Lower lobe of right lung (tissue), 2 donors: ENCODE measurements around the gene FAM227A. TPM values are rescaled to one million over a fixed set of nuclear protein-coding genes. Genes with fewer than 3 reads are reported as not detected.

Experiments used
- ATAC-seq, 2 donors: fragments of 200-7000 bp; cut with Tn5 transposase; one replicate each; pipeline ENCODE4 v1.9.1; 2020 to 2022; ENCODE audit warnings: mild to moderate bottlenecking in 2 of 2, moderate library complexity in 2 of 2
- DNase-seq: peaks from one replicate; pipeline ENCODE4 v3.0.0-alpha.2; 2020
- H3K27ac ChIP-seq: fragments of 200-600 bp; one replicate; pipeline ENCODE4 v1.8.0; 2022
- H3K27me3 ChIP-seq: fragments of 200-600 bp; one replicate; pipeline ENCODE4 v1.8.0; 2022; ENCODE audit warnings: low read depth
- H3K36me3 ChIP-seq: fragments of 200-600 bp; one replicate; pipeline ENCODE4 v1.8.0; 2022; ENCODE audit warnings: mild to moderate bottlenecking
- H3K4me1 ChIP-seq: fragments of 200-600 bp; one replicate; pipeline ENCODE4 v1.8.0; 2022
- H3K4me3 ChIP-seq: fragments of 200-600 bp; one replicate; pipeline ENCODE4 v1.8.0; 2022; ENCODE audit warnings: mild to moderate bottlenecking
- H3K9me3 ChIP-seq: fragments of 200-600 bp; one replicate; pipeline ENCODE4 v1.8.0; 2022
- CTCF ChIP-seq: fragments of 200-600 bp; IDR thresholded peaks from one replicate; pipeline ENCODE4 v1.8.0; 2022; ENCODE audit warnings: antibody characterized with exemption, mild to moderate bottlenecking
- intact Hi-C: fragments of 100-400 bp; cut with DNase I; formaldehyde crosslinking; loops from one replicate; pipeline ENCODE4 v1.11.0; 2022
- total RNA-seq: library from RNA; stranded (reverse); fragmentation: NEBNext Ultra II Directional; extraction: Animal tissue kit (Norgen Biotek cat#: 25700); gene quantifications from one replicate; pipeline ENCODE4 v1.2.1, GENCODE V29; 2021
- donor health status: DM: no; HTN: yes; CAD: no; lungs with severe emphysema.

Gene FAM227A
- total RNA-seq, 1 donor from 2014 or later = 3.4 TPM

DNA sequence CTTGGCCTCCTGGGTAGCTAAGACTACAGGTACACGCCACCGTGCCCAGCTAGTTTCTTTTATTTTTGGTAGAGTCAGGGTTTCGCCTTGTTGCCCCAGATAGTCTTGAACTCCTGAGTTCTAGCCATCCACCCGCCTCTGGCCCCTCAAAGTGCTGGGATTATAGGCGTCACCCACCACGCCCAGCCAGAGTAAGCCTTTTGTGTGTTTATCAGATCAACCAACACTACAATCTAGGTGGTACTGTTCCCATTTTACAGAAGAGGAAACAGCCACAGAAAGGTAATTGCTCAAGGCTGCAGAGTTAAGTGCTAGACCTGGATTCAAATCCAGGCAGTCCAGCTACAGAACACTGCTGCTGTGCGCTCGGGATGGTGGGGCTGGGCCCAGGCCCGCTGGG is 28.7 kb upstream of the FAM227A start:
- Histone ChIP-seq H3K4me1 (peaks cover 19% of the 10 kb centered on the region), H3K36me3 (peaks cover 67% of the 10 kb centered on the region), H3K27me3 (no peaks in the 10 kb centered on the region), H3K9me3 (no peaks in the 10 kb centered on the region), H3K27ac (no peak overlapping the region), H3K4me3 (no peak overlapping the region)
- no peak for TF ChIP-seq CTCF
- ATAC-seq (no peak), DNase-seq (no peak)
- intact Hi-C loops = no loop called here

GRCh38 chr22:38681582-38682335 is 25.6 kb upstream of the FAM227A start, which contains the start of gene TOMM22:
Gene TOMM22, plus strand, starts transcription at chr22:38681957. Its CDS starts 22 bp downstream, at chr22:38681979.
- ATAC-seq (peak; percentile 99), DNase-seq (peak; percentile 95)
- H3K36me3 ChIP-seq = peaks cover 36% of the 10 kb centered on the region
- intact Hi-C loops = no loop called here
- H3K9me3 ChIP-seq = no peaks in the 10 kb centered on the region
- peak within 1 kb of the TSS; percentile 88 for H3K4me3 ChIP-seq
- TF ChIP-seq CTCF = peak; percentile 78
- H3K27me3 ChIP-seq = no peaks in the 10 kb centered on the region
- H3K27ac ChIP-seq = peak within 1 kb of the TSS; percentile 80
- H3K4me1 ChIP-seq = peaks cover 19% of the 10 kb centered on the region

DNA sequence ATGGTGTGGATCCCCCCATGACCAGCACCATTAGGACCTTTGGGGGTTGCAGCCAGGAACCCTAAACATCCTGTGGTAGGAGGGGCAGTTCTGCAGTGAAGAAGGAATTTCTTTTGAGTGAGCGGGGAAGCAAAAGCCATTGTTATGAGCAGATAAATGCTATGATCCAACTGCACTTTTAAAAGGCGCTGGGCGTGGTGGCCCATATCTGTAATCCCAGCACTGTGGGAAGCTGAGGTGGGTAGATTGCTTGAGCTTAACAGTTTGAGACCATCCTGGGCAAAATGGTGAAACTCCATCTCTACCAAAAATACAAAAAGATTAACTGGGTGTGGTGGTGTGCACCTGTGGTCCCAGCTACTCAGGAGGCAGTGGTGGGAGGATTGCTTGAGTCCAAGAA is 19.6 kb upstream of the FAM227A start:
- DNase-seq (no peak), ATAC-seq (no peak)
- intact Hi-C loops = no loop called here
- no peak overlapping the region for H3K4me3 ChIP-seq
- peaks cover 34% of the 10 kb centered on the region for H3K36me3 ChIP-seq
- no peak for TF ChIP-seq CTCF
- H3K9me3 ChIP-seq = no peaks in the 10 kb centered on the region
- H3K4me1 ChIP-seq = no peaks in the 10 kb centered on the region
- H3K27me3 ChIP-seq = no peaks in the 10 kb centered on the region
- no peak overlapping the region for H3K27ac ChIP-seq

- H3K27ac ChIP-seq = no peak overlapping the region
- no peaks in the 10 kb centered on the region for H3K9me3 ChIP-seq
- H3K4me1 ChIP-seq = no peaks in the 10 kb centered on the region
- no peak overlapping the region for H3K4me3 ChIP-seq
- no peak for ATAC-seq
- no peak for DNase-seq
- intact Hi-C loops = no loop called here
- H3K27me3 ChIP-seq = no peaks in the 10 kb centered on the region
- H3K36me3 ChIP-seq = peaks cover 36% of the 10 kb centered on the region
- no peak for TF ChIP-seq CTCF
Observed at GRCh38 chr22:38674888-38675287, 18.7 kb upstream of the FAM227A start.

DNA sequence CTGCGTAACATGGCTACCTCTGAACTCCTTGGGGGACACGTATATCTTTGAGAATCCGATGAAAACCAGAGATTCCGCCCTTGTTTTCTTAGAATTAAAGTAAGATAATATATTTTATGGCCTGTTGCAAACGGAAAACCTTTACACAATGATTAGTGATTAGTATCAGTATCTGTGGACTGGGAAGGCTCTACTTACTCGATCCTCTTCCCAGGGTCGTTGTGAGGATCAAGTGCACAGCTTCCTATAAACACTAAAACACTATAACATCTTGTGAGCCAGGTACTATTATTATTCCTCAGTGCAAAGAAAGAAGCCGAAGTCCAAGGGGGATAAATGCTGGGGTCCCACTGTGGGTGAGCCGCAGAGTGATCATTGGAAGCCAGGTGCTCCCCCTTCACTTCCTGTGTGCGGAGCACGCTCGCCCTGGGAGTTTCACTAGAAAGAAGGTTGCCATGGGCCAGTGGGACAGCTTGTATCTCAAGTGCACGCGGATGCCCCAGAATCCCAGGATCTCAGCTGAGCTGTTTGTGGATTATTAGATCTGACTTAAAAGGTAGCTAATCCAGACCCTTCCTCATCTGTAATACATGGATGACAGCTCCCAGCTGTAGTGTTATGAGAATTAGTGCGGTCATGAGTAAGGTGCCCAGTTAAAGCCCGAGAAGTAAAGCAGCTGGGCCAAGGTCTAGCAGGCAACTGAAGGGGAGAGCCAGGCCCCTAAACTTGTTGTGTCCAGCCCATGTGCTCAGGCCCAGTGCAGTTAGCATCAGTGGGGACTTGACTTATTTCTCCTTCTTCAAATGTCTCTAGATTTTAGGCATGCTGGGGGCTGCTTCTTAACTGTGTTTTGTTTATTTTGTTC is 1.1 kb upstream of the FAM227A start:
- ATAC-seq (peak in 1 of 2 donors; percentile 24), DNase-seq (no peak)
- Histone ChIP-seq H3K4me1 (peaks cover 19% of the 10 kb centered on the region), H3K4me3 (peak overlapping the region; percentile 98), H3K27ac (peak overlapping the region; percentile 94), H3K9me3 (no peaks in the 10 kb centered on the region), H3K27me3 (no peaks in the 10 kb centered on the region), H3K36me3 (no peaks in the 10 kb centered on the region)
- no peak for TF ChIP-seq CTCF
- intact Hi-C loops = no loop called here
